Suprapubic skin (tissue), 4 donors: Measurements from ENCODE around the gene SNX17.

Experiments used
- EP300 ChIP-seq: sonication (generic); formaldehyde crosslinking; IDR thresholded peaks from one replicate; pipeline ENCODE4 v1.6.1; 2017; ENCODE audit warnings: antibody characterized with exemption
- POLR2A ChIP-seq, 2 donors: fragments of 450-650 bp; IDR thresholded peaks; one replicate each; pipeline ENCODE4 v1.6.1; 2017; ENCODE audit warnings: antibody characterized with exemption in 2 of 2, mild to moderate bottlenecking in 2 of 2, moderate library complexity in 2 of 2
- POLR2AphosphoS5 ChIP-seq, 3 donors: sonication (generic); formaldehyde crosslinking; IDR thresholded peaks; one replicate each; pipeline ENCODE4 v1.6.1; 2017; ENCODE audit warnings: antibody characterized with exemption in 3 of 3
- TF ChIP-seq, protein P1 (sequence below), 2 donors: fragments of 200-600 bp in 1 of 2; fragments of 450-650 bp in 1 of 2; sonication (generic) in 1 of 2; IDR thresholded peaks; one replicate each; pipeline ENCODE4 v1.5.1; 2016 to 2019; ENCODE audit warnings: antibody characterized with exemption in 2 of 2, mild to moderate bottlenecking in 1 of 2, moderate library complexity in 1 of 2

DNA sequence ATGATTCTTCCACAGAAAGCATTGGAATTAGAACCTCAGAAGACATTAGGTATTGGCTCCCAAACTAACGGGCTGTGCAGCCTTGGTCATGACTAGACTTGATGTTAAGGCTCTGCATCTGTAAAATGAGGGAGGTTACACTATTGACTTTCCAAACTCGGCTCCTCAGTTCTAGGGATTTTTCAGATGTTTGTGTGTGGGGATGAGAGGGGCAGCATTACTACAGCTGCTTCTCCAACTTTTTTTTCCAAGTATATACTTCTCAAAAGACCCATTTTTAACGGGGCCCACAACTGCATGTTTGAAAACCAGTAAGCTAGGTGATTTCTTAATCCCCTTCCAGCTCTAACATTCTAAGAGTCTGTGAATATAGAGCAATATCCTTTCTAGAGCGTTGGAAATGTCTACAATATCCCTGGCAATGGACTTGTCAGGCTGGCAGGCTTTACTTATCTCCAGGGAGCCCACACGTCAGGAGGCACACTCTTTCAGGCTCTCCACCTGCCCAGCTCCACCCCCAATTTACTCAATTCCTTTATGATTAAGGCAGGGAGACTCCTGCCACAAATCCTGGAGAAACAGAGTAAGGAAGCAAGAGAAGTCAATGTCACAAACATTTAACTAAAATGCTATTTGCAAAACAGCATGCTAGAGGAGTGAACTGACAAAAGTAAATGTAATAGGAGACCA lies 46.7 kb upstream of the SNX17 start:
- TF ChIP-seq, protein P1, sequence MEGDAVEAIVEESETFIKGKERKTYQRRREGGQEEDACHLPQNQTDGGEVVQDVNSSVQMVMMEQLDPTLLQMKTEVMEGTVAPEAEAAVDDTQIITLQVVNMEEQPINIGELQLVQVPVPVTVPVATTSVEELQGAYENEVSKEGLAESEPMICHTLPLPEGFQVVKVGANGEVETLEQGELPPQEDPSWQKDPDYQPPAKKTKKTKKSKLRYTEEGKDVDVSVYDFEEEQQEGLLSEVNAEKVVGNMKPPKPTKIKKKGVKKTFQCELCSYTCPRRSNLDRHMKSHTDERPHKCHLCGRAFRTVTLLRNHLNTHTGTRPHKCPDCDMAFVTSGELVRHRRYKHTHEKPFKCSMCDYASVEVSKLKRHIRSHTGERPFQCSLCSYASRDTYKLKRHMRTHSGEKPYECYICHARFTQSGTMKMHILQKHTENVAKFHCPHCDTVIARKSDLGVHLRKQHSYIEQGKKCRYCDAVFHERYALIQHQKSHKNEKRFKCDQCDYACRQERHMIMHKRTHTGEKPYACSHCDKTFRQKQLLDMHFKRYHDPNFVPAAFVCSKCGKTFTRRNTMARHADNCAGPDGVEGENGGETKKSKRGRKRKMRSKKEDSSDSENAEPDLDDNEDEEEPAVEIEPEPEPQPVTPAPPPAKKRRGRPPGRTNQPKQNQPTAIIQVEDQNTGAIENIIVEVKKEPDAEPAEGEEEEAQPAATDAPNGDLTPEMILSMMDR (IDR thresholded peaks at IDR 0.05), result no peak
- TF ChIP-seq EP300 (no peak), POLR2A (IDR thresholded peaks at IDR 0.05) (no peak), POLR2AphosphoS5 (IDR thresholded peaks at IDR 0.05) (no peak)
